ENCODE measurements around the gene PSTPIP2. TPM values are rescaled to one million over a fixed set of nuclear protein-coding genes. Genes with fewer than 3 reads are reported as not detected.
A peak's percentile ranks its signal among the peaks of the same experiment; 100 is the strongest.
"Not testable (repeated sequence)": the region's sequence is repeated elsewhere in the genome, so short reads cannot be mapped to it uniquely, and the experiment has no call there.

The PSTPIP2 gene
- total and polyA plus RNA-seq, 9 donors = 1.3 to 2.8 (median 2.0) TPM

DNA sequence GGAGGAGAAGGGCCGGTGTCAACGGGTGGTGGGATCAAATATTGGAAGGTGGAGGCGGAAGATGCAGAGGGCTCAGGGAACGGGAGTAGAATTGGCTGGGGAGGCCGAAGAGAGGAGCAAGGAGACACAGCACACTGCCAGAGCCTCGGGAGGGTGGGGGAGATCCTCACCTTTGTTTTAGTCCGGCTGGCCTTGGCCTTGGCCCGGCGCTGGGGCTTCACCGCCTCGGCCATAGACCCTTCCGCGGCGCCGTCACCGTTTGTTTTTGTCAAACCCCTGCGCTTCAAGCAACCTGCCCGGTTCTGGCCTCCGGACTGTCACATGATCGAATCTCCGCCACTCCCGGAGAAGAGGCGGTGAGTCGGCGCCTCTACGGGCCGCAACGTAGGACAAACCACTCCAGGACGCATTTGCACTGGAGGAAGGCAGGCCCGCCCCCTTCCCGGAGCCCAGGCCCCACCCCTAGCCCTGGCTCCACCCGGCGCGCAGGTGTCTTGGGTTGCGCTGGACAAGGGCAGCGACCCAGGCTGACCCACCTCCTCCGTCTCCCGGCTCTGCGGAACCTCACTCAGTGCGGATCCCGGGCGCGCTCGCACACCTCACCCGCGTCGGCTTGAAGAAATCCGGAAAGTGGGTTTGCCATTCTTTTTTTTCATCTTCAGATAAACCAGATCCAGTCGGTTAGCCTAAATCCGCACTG lies 104.9 kb downstream of the PSTPIP2 start, which contains the start of gene EPG5:
Gene EPG5 (minus strand): TSS at position 323 of the 700 bp plus-strand sequence. CDS start 90 bp downstream, at position 233.
- Histone ChIP-seq H3K27me3 (ENCODE audit: control insufficient read depth, insufficient read depth, low read length) (no peaks in the 10 kb centered on the region), H3K4me1 (ENCODE audit: control insufficient read depth, insufficient read depth, low read length) (peaks cover 5% of the 10 kb centered on the region), H3K9me3 (replicated peaks; ENCODE audit: control insufficient read depth, low read depth, low read length) (no peaks in the 10 kb centered on the region), H3K4me3 (ENCODE audit: low read length) (peak within 1 kb of the TSS; percentile 58), H3K27ac (ENCODE audit: low read length) (peak within 1 kb of the TSS; percentile 50), H3K36me3 (ENCODE audit: control insufficient read depth, insufficient read depth, low read length) (peaks cover 3% of the 10 kb centered on the region)
- DNase-seq = peak; percentile 99
- WGBS (ENCODE audit: insufficient coverage) = 0% methylated on average over 47 of the region's 50 CpGs

DNA sequence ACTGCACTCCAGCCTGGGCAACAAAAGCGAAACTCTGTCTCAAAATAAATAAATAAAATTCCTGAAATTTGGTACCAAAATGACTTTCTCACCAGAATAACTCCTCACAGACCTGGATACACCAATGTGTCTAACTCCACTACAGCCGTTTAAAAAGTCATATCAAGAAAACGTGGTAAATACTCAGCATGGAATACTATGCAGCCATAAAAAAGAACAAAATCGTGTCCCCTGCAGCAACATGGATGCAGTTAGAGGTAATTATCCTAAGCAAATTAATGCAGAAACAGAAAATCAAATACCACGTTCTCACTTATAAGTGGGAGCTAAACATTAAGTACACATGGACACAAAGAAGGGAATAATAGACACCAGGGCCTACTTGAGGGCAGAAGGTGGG lies 107.1 kb downstream of the PSTPIP2 start:
- H3K27ac ChIP-seq (ENCODE audit: low read length); H3K9me3 ChIP-seq (replicated peaks; ENCODE audit: control insufficient read depth, low read depth, low read length); H3K36me3 ChIP-seq (ENCODE audit: control insufficient read depth, insufficient read depth, low read length); H3K27me3 ChIP-seq (ENCODE audit: control insufficient read depth, insufficient read depth, low read length); DNase-seq; H3K4me3 ChIP-seq (ENCODE audit: low read length); H3K4me1 ChIP-seq (ENCODE audit: control insufficient read depth, insufficient read depth, low read length): not testable (repeated sequence)
- 100% methylated on average over 1 of the region's 5 CpGs for WGBS (ENCODE audit: insufficient coverage)

DNA sequence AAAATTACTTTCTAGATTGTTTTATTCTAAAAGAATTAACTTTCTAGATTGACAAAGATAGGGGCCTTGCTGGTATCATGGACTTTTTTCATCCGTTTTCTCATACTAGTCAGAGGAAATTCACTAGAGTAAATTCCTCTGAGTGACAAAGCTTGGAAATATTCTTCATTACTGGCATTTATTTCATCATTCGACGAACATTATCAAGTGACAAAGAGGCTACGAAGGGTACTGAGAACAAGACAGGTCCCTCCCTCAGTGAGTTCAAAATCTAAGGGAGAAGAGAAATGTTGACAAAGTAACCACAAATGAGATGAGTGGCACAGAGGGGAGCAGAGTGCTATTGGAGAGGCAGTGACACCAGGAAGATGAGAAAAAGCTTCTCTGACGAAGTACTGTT lies 109.2 kb downstream of the PSTPIP2 start:
- peaks cover 5% of the 10 kb centered on the region for H3K4me1 ChIP-seq (ENCODE audit: control insufficient read depth, insufficient read depth, low read length)
- WGBS (ENCODE audit: insufficient coverage) = 89% methylated on average over 1 of the region's 5 CpGs
- no peaks in the 10 kb centered on the region for H3K9me3 ChIP-seq (replicated peaks; ENCODE audit: control insufficient read depth, low read depth, low read length)
- H3K27me3 ChIP-seq (ENCODE audit: control insufficient read depth, insufficient read depth, low read length) = no peaks in the 10 kb centered on the region
- no peak overlapping the region for H3K27ac ChIP-seq (ENCODE audit: low read length)
- H3K36me3 ChIP-seq (ENCODE audit: control insufficient read depth, insufficient read depth, low read length) = peaks cover 3% of the 10 kb centered on the region
- DNase-seq = no peak
- H3K4me3 ChIP-seq (ENCODE audit: low read length) = no peak overlapping the region

DNA sequence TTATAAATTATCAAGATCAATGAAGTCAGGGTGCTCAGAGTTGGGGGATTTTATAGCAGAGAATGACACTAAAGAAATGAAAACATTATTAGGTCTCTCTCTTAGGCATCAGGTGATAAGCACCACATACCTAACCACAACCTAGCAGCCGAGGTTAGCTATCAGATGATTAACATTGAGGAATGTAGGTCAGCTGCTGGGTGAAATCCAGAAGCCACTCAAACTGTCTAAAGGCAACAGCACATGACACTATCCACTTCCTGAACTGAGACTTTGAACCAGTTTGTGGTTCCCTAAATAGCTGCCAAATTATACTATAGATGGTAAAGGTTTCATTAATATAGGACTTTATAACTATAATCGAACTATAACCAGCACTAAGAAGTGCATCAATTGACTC lies 109.6 kb downstream of the PSTPIP2 start:
- Histone ChIP-seq H3K4me3 (ENCODE audit: low read length) (no peak overlapping the region), H3K4me1 (ENCODE audit: control insufficient read depth, insufficient read depth, low read length) (peaks cover 2% of the 10 kb centered on the region), H3K9me3 (replicated peaks; ENCODE audit: control insufficient read depth, low read depth, low read length) (no peaks in the 10 kb centered on the region), H3K36me3 (ENCODE audit: control insufficient read depth, insufficient read depth, low read length) (peaks cover 3% of the 10 kb centered on the region), H3K27ac (ENCODE audit: low read length) (no peak overlapping the region), H3K27me3 (ENCODE audit: control insufficient read depth, insufficient read depth, low read length) (no peaks in the 10 kb centered on the region)
- peak; percentile 30 for DNase-seq
- no CpG with 5 or more reads among the region's 2 CpGs for WGBS (ENCODE audit: insufficient coverage)

DNA sequence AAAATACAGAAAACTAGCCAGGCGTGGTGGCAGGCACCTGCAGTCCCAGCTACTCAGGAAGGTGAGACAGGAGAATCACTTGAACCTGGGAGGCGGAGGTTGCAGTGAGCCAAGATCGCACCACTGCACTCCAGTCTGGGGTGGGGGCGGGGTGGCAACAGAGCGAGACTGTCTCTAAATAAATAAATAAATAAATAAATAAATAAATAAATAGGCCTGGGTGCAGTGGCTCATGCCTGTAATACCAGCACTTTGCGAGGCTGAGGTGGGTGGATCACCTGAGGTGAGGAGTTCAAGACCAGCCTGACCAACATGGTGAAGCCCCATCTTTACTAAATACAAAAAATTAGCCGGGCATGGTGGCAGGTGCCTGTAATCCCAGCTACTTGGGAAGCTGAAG lies 112.6 kb downstream of the PSTPIP2 start:
- H3K27ac ChIP-seq (ENCODE audit: low read length); H3K4me1 ChIP-seq (ENCODE audit: control insufficient read depth, insufficient read depth, low read length); H3K27me3 ChIP-seq (ENCODE audit: control insufficient read depth, insufficient read depth, low read length); H3K9me3 ChIP-seq (replicated peaks; ENCODE audit: control insufficient read depth, low read depth, low read length); DNase-seq; H3K4me3 ChIP-seq (ENCODE audit: low read length); H3K36me3 ChIP-seq (ENCODE audit: control insufficient read depth, insufficient read depth, low read length): not testable (repeated sequence)
- WGBS (ENCODE audit: insufficient coverage) = no CpG with 5 or more reads among the region's 7 CpGs

DNA sequence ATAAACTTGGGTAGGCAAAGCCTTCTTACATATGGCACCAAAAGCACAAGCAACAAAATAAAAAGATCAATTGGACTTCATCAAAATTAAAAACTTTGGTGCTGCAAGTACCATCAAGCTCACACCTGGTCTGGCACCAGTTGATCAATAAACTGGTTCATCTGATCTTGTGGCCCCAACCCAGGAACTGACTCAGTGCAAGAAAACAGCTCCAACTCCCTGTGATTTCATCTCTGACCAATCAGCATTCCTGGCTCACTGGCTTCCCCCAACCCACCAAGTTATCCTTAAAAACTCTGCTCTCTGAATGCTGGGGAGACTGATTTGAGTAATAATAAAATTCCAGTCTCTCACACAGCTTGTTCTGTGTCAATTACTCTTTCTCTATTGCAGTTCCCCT lies 113.3 kb downstream of the PSTPIP2 start:
- DNase-seq = no peak
- Histone ChIP-seq H3K36me3 (ENCODE audit: control insufficient read depth, insufficient read depth, low read length) (peaks cover 17% of the 10 kb centered on the region), H3K27me3 (ENCODE audit: control insufficient read depth, insufficient read depth, low read length) (no peaks in the 10 kb centered on the region), H3K4me1 (ENCODE audit: control insufficient read depth, insufficient read depth, low read length) (no peaks in the 10 kb centered on the region), H3K4me3 (ENCODE audit: low read length) (no peak overlapping the region), H3K9me3 (replicated peaks; ENCODE audit: control insufficient read depth, low read depth, low read length) (no peaks in the 10 kb centered on the region), H3K27ac (ENCODE audit: low read length) (no peak overlapping the region)

DNA sequence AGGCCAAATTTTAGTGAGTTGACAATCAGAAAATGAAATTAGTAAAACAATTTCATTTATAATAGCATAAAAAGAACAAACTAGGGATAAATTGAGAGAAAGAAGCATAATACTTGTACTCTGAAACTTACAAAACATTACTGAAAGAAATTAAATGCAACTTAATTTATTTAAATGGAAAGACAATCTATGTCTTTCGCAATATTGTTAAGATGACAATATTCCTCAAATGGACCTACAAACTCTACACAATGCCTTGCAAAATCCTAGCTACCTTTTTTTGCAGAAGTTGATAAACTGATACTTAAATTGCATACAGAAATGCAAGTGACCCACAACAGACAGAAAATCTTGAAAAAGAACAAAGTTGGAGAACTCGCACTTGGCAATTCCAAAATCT lies 114.0 kb downstream of the PSTPIP2 start:
- H3K27ac ChIP-seq (ENCODE audit: low read length) = no peak overlapping the region
- peaks cover 21% of the 10 kb centered on the region for H3K36me3 ChIP-seq (ENCODE audit: control insufficient read depth, insufficient read depth, low read length)
- H3K27me3 ChIP-seq (ENCODE audit: control insufficient read depth, insufficient read depth, low read length) = no peaks in the 10 kb centered on the region
- WGBS (ENCODE audit: insufficient coverage) = no CpG with 5 or more reads among the region's 2 CpGs
- H3K9me3 ChIP-seq (replicated peaks; ENCODE audit: control insufficient read depth, low read depth, low read length) = no peaks in the 10 kb centered on the region
- no peak overlapping the region for H3K4me3 ChIP-seq (ENCODE audit: low read length)
- no peak for DNase-seq
- no peaks in the 10 kb centered on the region for H3K4me1 ChIP-seq (ENCODE audit: control insufficient read depth, insufficient read depth, low read length)

DNA sequence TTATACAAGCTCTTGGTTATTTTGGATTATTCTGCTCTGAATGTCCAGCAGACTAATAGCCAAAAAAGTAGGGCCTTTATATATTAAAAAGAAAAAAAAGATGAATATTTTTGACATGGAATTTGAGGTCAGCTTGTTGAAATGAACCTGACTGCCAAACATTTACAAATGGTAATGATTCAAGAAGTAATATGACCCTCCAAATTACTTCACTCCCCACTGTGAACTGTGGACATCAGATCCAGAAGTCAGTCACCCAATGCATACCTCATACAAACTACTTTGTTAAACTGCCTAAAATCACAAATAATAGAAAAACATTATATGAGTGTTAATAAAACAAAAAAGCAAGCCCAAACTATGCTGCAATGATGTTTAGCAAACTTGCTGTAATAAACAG lies 115.0 kb downstream of the PSTPIP2 start:
- DNase-seq = peak; percentile 9
- Histone ChIP-seq H3K9me3 (replicated peaks; ENCODE audit: control insufficient read depth, low read depth, low read length) (no peaks in the 10 kb centered on the region), H3K36me3 (ENCODE audit: control insufficient read depth, insufficient read depth, low read length) (peaks cover 27% of the 10 kb centered on the region), H3K27me3 (ENCODE audit: control insufficient read depth, insufficient read depth, low read length) (no peaks in the 10 kb centered on the region), H3K4me3 (ENCODE audit: low read length) (no peak overlapping the region), H3K27ac (ENCODE audit: low read length) (no peak overlapping the region), H3K4me1 (ENCODE audit: control insufficient read depth, insufficient read depth, low read length) (no peaks in the 10 kb centered on the region)

DNA sequence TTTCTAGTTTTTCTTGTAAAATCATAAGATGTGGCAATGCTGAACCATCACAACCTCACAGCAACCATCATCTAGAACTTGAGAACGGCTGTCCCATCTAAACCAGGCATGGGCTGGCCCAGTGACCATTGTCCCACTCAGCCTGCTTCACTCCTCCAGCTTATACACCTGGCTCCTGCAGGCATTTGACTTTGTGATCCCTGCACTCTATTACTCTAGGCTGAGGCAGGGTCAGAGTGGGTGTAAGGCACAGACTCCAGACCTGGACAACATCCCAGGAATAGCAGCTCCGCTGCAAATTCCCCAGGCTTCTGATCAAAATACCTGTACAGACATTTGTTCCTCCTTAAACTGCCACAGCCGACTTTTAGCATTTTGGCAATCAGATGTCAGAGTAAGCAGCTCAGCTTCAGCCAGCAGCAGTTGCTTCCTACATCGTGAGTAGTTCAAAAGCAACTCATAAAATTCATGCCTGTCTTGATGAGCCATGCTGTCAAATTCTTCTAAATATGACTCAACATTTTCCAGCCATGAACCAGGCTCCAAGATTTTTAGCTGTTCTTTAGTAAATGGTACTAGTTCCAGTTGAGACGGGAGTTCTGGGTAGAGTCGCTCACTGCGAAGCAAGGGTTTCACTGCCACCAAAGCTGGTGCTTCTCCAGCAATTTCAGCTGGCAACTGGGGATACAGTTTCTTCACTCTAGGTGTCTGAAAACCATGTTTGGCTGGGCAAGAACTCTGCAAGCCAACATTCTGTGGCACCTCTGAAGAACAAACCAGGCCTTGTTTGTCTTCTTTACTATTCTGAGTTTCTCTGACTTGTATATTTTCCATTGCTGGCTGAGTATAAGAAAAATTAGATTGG lies 117.8 kb downstream of the PSTPIP2 start:
- H3K27ac ChIP-seq (ENCODE audit: low read length) = no peak overlapping the region
- H3K27me3 ChIP-seq (ENCODE audit: control insufficient read depth, insufficient read depth, low read length) = no peaks in the 10 kb centered on the region
- whole genome bisulfite sequencing (ENCODE audit: insufficient coverage) = 85% methylated on average over 6 of the region's 7 CpGs
- peaks cover 29% of the 10 kb centered on the region for H3K36me3 ChIP-seq (ENCODE audit: control insufficient read depth, insufficient read depth, low read length)
- DNase-seq = no peak
- H3K9me3 ChIP-seq (replicated peaks; ENCODE audit: control insufficient read depth, low read depth, low read length) = no peaks in the 10 kb centered on the region
- H3K4me3 ChIP-seq (ENCODE audit: low read length) = no peak overlapping the region
- H3K4me1 ChIP-seq (ENCODE audit: control insufficient read depth, insufficient read depth, low read length) = no peaks in the 10 kb centered on the region

DNA sequence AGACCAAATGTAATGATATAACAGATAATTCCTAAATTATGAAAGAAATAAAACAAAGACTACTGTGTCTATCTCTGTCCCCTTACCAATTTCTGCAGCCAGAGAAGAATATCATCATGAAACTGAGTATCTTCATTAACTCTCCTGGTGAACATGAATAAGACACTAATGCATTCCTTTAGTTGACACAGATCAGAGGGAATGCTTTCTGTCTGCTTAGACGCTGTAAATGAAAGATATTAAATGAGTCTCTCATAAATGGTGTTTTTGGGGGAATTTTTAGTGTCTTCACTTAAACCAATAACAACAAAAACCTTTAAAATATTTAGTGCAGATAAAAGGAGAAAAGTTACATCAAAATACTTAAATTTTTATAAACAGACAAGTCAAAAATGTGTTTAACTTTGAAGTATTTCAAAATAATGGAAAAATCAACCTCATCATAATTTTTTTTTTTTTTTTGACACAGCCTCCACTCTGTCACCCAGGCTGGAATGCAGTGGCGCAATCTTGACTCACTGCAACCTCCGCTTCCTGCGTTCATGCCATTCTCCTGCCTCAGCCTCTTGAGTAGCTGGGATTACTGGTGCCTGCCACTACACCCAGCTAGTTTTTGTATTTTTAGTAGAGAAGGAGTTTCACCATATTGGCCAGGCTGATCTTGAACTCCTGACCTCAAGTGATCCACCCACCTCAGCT lies 120.9 kb downstream of the PSTPIP2 start:
- no peak for DNase-seq
- Histone ChIP-seq H3K4me3 (ENCODE audit: low read length) (no peak overlapping the region), H3K36me3 (ENCODE audit: control insufficient read depth, insufficient read depth, low read length) (peaks cover 52% of the 10 kb centered on the region), H3K4me1 (ENCODE audit: control insufficient read depth, insufficient read depth, low read length) (no peaks in the 10 kb centered on the region), H3K27me3 (ENCODE audit: control insufficient read depth, insufficient read depth, low read length) (no peaks in the 10 kb centered on the region), H3K27ac (ENCODE audit: low read length) (no peak overlapping the region), H3K9me3 (replicated peaks; ENCODE audit: control insufficient read depth, low read depth, low read length) (no peaks in the 10 kb centered on the region)
- no CpG with 5 or more reads among the region's 4 CpGs for WGBS (ENCODE audit: insufficient coverage)

Measured in muscle of leg (tissue), 11 donors.